ENCODE results near the gene DCLK1.

Gene DCLK1

DNA sequence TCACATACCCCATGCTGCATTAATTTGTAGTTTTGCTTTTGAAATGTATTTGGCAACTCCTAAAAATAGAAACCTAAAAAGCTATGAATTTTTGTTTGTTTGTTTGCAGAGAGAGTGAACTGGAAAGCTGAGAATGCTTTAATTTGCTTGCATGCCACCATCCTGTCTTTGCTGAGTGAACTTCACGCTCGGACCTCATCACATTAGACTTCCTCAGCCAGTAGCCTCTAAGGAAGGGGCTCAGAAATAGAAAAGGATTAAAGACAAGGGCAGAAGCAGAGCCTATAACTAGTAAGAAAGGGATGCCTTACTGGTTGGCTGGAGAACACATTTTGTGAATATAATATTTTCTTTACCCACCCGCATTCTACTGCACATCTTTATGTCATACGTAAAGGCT lies 275.1 kb downstream of the DCLK1 start:
- DNase-seq (ENCODE audit: low read depth) = no peak
- no peak overlapping the region for H3K4me3 ChIP-seq (ENCODE audit: low read depth, low read length)
- TF ChIP-seq, protein P1, sequence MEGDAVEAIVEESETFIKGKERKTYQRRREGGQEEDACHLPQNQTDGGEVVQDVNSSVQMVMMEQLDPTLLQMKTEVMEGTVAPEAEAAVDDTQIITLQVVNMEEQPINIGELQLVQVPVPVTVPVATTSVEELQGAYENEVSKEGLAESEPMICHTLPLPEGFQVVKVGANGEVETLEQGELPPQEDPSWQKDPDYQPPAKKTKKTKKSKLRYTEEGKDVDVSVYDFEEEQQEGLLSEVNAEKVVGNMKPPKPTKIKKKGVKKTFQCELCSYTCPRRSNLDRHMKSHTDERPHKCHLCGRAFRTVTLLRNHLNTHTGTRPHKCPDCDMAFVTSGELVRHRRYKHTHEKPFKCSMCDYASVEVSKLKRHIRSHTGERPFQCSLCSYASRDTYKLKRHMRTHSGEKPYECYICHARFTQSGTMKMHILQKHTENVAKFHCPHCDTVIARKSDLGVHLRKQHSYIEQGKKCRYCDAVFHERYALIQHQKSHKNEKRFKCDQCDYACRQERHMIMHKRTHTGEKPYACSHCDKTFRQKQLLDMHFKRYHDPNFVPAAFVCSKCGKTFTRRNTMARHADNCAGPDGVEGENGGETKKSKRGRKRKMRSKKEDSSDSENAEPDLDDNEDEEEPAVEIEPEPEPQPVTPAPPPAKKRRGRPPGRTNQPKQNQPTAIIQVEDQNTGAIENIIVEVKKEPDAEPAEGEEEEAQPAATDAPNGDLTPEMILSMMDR (conservative IDR thresholded peaks at IDR 0.05; ENCODE audit: low read depth, low read length) = no peak

- no peak for DNase-seq (ENCODE audit: low read depth)
- TF ChIP-seq, protein P1 (conservative IDR thresholded peaks at IDR 0.05; ENCODE audit: low read depth, low read length) = no peak
- no peak overlapping the region for H3K4me3 ChIP-seq (ENCODE audit: low read depth, low read length)
These were observed 275.6 kb downstream of the DCLK1 start for GRCh38 chr13:35855531-35856019.

DNA sequence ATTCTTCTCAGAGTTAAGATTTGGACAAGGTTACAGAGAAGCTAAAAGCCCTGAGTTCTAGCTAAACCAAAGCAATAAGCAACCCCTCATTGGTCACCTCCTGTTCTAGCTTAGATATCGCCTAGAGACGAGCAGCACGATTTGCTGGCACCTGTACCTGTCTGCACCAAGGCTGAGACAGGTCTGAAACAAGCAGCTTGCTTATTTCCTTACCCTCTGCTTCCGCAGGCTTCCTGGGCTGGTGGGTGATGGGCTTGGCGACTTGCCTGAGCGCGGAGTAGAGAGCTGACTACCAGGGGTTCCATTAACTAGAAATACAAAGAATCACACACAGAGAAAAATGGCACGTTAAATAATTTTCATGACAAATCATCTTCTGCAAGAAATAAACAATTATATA lies 276.9 kb downstream of the DCLK1 start:
- no peak overlapping the region for H3K4me3 ChIP-seq (ENCODE audit: low read depth, low read length)
- TF ChIP-seq, protein P1 (conservative IDR thresholded peaks at IDR 0.05; ENCODE audit: low read depth, low read length) = no peak
- no peak for DNase-seq (ENCODE audit: low read depth)

- DNase-seq (ENCODE audit: low read depth) = no peak
- TF ChIP-seq, protein P1 (conservative IDR thresholded peaks at IDR 0.05; ENCODE audit: low read depth, low read length) = no peak
- no peak overlapping the region for H3K4me3 ChIP-seq (ENCODE audit: low read depth, low read length)
These were observed 279.3 kb downstream of the DCLK1 start for GRCh38 chr13:35851881-35852280.

- TF ChIP-seq, protein P1 (conservative IDR thresholded peaks at IDR 0.05; ENCODE audit: low read depth, low read length) = no peak
These were observed 279.8 kb downstream of the DCLK1 start for GRCh38 chr13:35851356-35851755.

GRCh38 chr13:35850569-35850968 lies 280.6 kb downstream of the DCLK1 start:
- no peak overlapping the region for H3K4me3 ChIP-seq (ENCODE audit: low read depth, low read length)
- TF ChIP-seq, protein P1 (conservative IDR thresholded peaks at IDR 0.05; ENCODE audit: low read depth, low read length) = no peak
- DNase-seq (ENCODE audit: low read depth) = no peak

More at GRCh38 chr13:35851356-35851755, 279.8 kb downstream of the DCLK1 start:
- H3K4me3 ChIP-seq (ENCODE audit: low read depth, low read length) = no peak overlapping the region
- no peak for DNase-seq (ENCODE audit: low read depth)

DNA sequence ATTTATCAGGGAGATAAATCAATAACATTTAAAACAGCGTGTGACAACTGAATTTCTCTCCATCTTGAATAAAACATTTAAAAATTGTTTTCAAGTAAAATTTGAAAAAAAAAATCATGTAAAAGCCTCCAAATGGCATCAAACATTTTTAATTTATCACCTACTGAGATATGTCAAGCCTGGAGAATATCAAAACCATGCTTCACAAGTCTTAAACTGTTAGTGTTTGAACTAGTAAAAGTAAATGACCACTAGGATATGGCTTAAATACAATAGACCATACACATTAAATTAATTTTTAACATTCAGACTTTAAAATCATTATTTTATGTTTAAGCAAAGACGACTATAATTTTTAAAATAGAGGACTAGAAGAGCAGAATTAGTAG lies 281.9 kb downstream of the DCLK1 start:
- H3K4me3 ChIP-seq (ENCODE audit: low read depth, low read length) = no peak overlapping the region
- DNase-seq (ENCODE audit: low read depth) = no peak
- TF ChIP-seq, protein P1 (conservative IDR thresholded peaks at IDR 0.05; ENCODE audit: low read depth, low read length) = no peak
